ENCODE measurements around the gene PSTPIP1.

DNA sequence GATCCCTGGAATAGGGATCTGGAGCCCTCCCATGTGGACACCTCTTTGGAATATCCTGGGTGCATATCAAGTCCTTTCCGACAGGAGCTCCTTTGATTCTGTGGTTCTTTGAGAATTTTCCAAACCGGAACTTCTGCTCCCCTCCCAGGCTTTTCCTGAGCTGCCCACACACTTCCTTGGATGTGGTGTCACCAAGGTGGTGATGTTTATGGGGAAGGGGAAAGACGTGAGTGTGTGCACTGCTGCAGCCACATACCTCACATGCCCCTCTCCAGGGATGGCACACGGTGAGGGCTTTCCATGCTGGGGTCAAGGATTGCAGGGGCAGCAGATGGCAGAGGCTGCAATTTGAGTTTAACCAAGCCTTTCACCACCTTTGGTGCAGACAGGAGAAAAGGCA lies 27.9 kb upstream of the PSTPIP1 start:
- TF ChIP-seq, protein P1, sequence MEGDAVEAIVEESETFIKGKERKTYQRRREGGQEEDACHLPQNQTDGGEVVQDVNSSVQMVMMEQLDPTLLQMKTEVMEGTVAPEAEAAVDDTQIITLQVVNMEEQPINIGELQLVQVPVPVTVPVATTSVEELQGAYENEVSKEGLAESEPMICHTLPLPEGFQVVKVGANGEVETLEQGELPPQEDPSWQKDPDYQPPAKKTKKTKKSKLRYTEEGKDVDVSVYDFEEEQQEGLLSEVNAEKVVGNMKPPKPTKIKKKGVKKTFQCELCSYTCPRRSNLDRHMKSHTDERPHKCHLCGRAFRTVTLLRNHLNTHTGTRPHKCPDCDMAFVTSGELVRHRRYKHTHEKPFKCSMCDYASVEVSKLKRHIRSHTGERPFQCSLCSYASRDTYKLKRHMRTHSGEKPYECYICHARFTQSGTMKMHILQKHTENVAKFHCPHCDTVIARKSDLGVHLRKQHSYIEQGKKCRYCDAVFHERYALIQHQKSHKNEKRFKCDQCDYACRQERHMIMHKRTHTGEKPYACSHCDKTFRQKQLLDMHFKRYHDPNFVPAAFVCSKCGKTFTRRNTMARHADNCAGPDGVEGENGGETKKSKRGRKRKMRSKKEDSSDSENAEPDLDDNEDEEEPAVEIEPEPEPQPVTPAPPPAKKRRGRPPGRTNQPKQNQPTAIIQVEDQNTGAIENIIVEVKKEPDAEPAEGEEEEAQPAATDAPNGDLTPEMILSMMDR (IDR thresholded peaks at IDR 0.05): no peak
- TF ChIP-seq POLR2A (IDR thresholded peaks at IDR 0.05) (no peak), POLR2AphosphoS5 (IDR thresholded peaks at IDR 0.05; ENCODE audit: insufficient read depth in 1 of 2, low read depth in 1 of 2) (no peak)

Data from vagina (tissue), 2 donors.